Mucosa of stomach (tissue), 1 donor: ENCODE data around the gene SYAP1.

Experiments used
- H3K27me3 ChIP-seq: one replicate; pipeline ENCODE4 v1.7.0; 2013; ENCODE audit warnings: mild to moderate bottlenecking, low read length; ENCODE audit not compliant: control insufficient read depth, insufficient read depth
- H3K36me3 ChIP-seq: one replicate; pipeline ENCODE4 v1.7.0; 2013; ENCODE audit warnings: low read length; ENCODE audit not compliant: control insufficient read depth, insufficient read depth
- H3K4me1 ChIP-seq: one replicate; pipeline ENCODE4 v1.7.0; 2013; ENCODE audit warnings: mild to moderate bottlenecking, low read length; ENCODE audit not compliant: control insufficient read depth, insufficient read depth
- H3K4me3 ChIP-seq: one replicate; pipeline ENCODE4 v1.7.0; 2013; ENCODE audit warnings: low read length
- H3K9ac ChIP-seq: one replicate; pipeline ENCODE4 v1.7.0; 2013; ENCODE audit warnings: mild to moderate bottlenecking, low read length, moderate library complexity
- H3K9me3 ChIP-seq: one replicate; pipeline ENCODE4 v1.7.0; 2013; ENCODE audit warnings: mild to moderate bottlenecking, low read length, moderate library complexity; ENCODE audit not compliant: control insufficient read depth
- donor health status: Pancreatic carcinoma.

Gene SYAP1

DNA sequence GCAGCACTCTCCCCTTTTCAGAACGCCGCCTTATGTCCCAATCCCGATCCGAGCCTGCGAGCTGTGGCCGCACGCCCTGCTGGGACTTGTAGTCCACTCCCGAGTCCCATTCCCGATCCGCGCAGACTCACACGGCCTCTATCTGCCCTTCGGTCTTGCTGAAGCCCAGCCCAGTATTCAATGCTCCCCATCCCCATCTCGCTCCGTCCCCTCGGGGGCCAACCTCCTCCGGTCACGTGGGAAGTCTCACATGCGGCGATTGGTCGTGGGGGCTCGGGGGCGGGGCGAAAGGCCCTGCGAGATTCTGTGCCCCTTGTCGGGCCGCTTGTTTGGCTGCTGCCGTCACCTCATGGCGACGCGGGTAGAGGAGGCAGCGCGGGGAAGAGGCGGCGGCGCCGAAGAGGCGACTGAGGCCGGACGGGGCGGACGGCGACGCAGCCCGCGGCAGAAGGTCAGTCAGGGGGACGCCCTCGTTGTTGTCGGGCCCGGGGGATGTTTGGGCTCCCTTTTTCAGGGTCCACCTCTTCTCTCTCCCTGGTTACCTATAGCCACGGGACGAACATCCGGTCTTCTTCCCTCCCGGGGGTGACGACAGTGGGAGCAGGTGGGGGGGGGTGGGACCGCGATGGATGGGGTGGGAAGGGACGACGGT, 66.9 kb downstream of the SYAP1 start, which contains the start of gene TXLNG:
TSS of gene TXLNG (plus strand) at position 328 of the 652 bp plus-strand sequence. CDS start at position 350, 22 bp downstream.
- Histone ChIP-seq H3K36me3 (no peaks in the 10 kb centered on the region), H3K9me3 (no peaks in the 10 kb centered on the region), H3K4me1 (no peaks in the 10 kb centered on the region), H3K27me3 (no peaks in the 10 kb centered on the region), H3K4me3 (peak within 1 kb of the TSS; percentile 23), H3K9ac (peak within 1 kb of the TSS; percentile 63)

- H3K9ac ChIP-seq = peak overlapping the region; percentile 34
- no peaks in the 10 kb centered on the region for H3K4me1 ChIP-seq
- no peaks in the 10 kb centered on the region for H3K9me3 ChIP-seq
- no peak overlapping the region for H3K4me3 ChIP-seq
- no peaks in the 10 kb centered on the region for H3K36me3 ChIP-seq
- H3K27me3 ChIP-seq = no peaks in the 10 kb centered on the region
These were observed 67.7 kb downstream of the SYAP1 start for GRCh38 chrX:16786791-16787735.

DNA sequence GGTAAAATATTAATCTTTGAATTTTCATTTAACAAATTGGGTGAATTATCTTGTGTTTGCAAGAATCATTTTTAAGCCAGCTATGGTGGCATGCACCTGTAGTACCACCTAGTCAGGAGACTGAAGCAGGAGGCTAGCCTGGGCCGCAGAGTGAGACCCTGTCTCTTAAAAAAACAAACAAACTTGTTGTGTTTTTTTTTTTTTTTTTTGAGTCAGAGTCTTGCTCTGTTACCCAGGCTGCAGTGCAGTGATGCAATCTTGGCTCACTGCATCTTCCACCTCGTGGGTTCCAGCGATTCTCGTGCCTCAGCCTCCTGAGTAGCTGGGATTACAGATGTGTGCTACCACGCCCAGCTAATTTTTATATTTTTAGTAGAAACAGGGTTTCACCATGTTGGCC, 69.1 kb downstream of the SYAP1 start:
- Histone ChIP-seq H3K36me3 (no peaks in the 10 kb centered on the region), H3K9me3 (no peaks in the 10 kb centered on the region), H3K4me1 (no peaks in the 10 kb centered on the region), H3K4me3 (no peak overlapping the region), H3K27me3 (no peaks in the 10 kb centered on the region), H3K9ac (no peak overlapping the region)

DNA sequence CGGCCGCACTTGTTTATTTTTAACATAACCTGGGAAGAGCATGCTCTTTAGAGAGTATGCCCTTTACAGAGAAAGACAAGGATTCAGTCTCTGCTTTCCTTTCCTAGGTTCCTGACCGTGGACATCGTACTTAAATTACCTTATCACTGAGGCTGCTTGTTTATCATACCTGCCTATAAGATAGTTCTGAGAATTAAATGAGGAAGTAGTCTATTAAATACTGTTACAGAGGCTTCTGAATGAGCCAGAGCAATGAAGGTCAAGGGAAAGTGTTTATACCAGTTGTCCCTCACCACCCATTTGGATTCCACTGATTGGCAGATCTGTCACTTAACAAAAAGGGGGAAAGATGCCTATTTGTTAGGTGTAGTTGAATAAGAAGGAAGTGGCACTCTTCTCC, 76.9 kb downstream of the SYAP1 start:
- Histone ChIP-seq H3K36me3 (no peaks in the 10 kb centered on the region), H3K9ac (no peak overlapping the region), H3K27me3 (no peaks in the 10 kb centered on the region), H3K4me3 (no peak overlapping the region), H3K4me1 (no peaks in the 10 kb centered on the region), H3K9me3 (no peaks in the 10 kb centered on the region)

DNA sequence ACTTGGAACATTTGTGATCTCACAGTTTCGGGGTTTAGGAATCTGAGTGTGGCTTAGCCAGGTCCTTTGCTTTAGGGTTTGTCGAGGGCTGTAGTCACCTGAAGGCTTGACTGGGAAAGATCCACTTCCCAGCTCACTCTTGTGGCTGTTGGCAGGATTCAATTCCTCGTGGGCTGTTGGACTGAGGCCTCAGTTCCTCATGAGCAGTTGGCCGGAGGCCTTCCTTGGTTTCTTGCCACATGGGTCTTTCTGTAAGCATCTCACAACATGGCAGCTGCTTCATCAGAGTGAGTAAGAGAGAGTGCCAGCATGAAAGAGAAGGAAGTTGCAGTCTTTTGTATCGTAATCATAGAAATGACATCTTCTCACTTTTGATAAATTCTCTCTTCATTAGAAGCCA, 77.9 kb downstream of the SYAP1 start:
- H3K9me3 ChIP-seq = no peaks in the 10 kb centered on the region
- H3K9ac ChIP-seq = no peak overlapping the region
- H3K27me3 ChIP-seq = no peaks in the 10 kb centered on the region

DNA sequence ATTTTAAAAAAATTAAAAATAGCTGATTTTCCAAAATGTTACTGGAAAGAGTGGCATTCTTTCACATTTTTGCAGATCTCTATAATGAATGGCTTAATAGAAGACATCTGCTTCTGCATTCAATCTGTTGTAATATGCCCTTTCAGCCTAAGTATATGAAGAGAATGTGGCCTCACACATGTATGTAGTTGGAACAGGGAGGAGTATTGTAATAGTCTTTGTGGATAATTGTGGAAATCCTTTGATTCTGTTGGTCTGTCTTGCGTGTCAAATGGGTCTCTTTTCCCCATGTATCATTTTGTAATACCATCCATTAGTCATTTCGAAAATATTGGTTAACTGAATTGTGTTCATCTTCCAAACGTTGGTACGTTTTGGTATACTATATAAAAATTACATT, 78.4 kb downstream of the SYAP1 start:
- Histone ChIP-seq H3K4me3 (no peak overlapping the region), H3K9me3 (no peaks in the 10 kb centered on the region), H3K36me3 (no peaks in the 10 kb centered on the region), H3K9ac (no peak overlapping the region), H3K27me3 (no peaks in the 10 kb centered on the region), H3K4me1 (no peaks in the 10 kb centered on the region)

More for the DNA sequence above, 77.9 kb downstream of the SYAP1 start:
- Histone ChIP-seq H3K4me1 (no peaks in the 10 kb centered on the region), H3K36me3 (no peaks in the 10 kb centered on the region), H3K4me3 (no peak overlapping the region)

DNA sequence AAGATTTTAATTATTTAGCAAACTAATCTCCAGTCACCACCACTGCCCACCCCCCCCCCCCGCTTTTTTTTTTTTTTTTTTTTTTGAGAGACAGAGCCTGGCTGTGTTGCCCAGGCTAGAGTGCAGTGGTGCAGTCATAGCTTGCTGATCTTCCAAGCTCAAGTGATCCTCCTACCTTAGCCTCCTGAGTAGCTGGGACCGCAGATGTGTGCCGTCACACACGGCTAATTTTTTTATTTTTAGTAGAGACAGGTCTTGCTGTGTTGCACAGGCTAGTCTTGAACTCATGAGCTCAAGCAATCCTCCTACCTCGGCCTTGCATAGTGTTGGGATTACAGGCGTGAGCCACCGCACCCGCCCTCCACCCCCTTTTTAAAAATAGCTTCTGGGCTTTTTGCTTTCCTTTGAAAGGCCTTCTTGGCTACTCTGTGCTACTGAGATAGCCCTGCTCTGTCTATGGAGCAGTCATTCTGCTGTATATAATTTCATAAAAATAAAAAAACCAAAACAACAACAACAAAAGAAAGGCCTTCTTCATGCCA, 85.6 kb downstream of the SYAP1 start:
- Histone ChIP-seq H3K4me3 (no peak overlapping the region), H3K9me3 (no peaks in the 10 kb centered on the region), H3K27me3 (no peaks in the 10 kb centered on the region), H3K9ac (no peak overlapping the region), H3K4me1 (peaks cover 6% of the 10 kb centered on the region), H3K36me3 (no peaks in the 10 kb centered on the region)

- Histone ChIP-seq H3K4me1 (peaks cover 6% of the 10 kb centered on the region), H3K9me3 (no peaks in the 10 kb centered on the region), H3K9ac (no peak overlapping the region), H3K4me3 (no peak overlapping the region), H3K27me3 (no peaks in the 10 kb centered on the region), H3K36me3 (no peaks in the 10 kb centered on the region)
These were observed 88.1 kb downstream of the SYAP1 start for GRCh38 chrX:16807548-16807947.

- H3K27me3 ChIP-seq = no peaks in the 10 kb centered on the region
- peak overlapping the region; percentile 34 for H3K9ac ChIP-seq
- H3K9me3 ChIP-seq = no peaks in the 10 kb centered on the region
- H3K4me3 ChIP-seq = peak overlapping the region; percentile 2
- H3K36me3 ChIP-seq = no peaks in the 10 kb centered on the region
- H3K4me1 ChIP-seq = peaks cover 6% of the 10 kb centered on the region
These were observed 88.6 kb downstream of the SYAP1 start for GRCh38 chrX:16807976-16808542.

DNA sequence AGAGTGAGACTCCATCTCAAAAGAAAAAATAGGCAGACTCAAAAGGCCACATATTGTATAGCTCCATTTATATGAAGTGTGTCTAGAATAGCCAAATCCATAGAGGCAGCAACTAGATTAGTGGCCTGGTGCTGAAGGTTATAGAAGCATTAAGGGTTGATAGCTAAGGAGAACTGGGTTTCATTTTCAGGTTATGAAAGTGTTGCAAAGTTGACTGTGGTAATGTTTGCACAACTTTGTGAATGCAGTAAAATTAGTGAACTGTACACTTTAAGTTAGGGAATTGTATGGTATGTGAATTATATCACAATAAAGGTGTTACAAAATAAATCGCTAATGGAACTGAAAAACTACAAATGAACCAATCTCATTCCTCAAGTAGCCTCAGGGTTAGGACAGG, 95.2 kb downstream of the SYAP1 start:
- H3K9me3 ChIP-seq = no peaks in the 10 kb centered on the region
- H3K27me3 ChIP-seq = no peaks in the 10 kb centered on the region
- no peaks in the 10 kb centered on the region for H3K36me3 ChIP-seq
- H3K4me1 ChIP-seq = no peaks in the 10 kb centered on the region
- H3K4me3 ChIP-seq = no peak overlapping the region
- no peak overlapping the region for H3K9ac ChIP-seq
